ENCODE measurements around the gene C3orf22.
A peak's percentile ranks its signal among the peaks of the same experiment; 100 is the strongest.

Gene C3orf22

GRCh38 chr3:126556637-126557414, 1.9 kb downstream of the C3orf22 start:
- no peak for DNase-seq

- no peak for DNase-seq
Measured at GRCh38 chr3:126555795-126556636, 2.7 kb downstream of the C3orf22 start.

- no peak for DNase-seq
Measured at GRCh38 chr3:126554560-126555525, 3.9 kb downstream of the C3orf22 start.

DNA sequence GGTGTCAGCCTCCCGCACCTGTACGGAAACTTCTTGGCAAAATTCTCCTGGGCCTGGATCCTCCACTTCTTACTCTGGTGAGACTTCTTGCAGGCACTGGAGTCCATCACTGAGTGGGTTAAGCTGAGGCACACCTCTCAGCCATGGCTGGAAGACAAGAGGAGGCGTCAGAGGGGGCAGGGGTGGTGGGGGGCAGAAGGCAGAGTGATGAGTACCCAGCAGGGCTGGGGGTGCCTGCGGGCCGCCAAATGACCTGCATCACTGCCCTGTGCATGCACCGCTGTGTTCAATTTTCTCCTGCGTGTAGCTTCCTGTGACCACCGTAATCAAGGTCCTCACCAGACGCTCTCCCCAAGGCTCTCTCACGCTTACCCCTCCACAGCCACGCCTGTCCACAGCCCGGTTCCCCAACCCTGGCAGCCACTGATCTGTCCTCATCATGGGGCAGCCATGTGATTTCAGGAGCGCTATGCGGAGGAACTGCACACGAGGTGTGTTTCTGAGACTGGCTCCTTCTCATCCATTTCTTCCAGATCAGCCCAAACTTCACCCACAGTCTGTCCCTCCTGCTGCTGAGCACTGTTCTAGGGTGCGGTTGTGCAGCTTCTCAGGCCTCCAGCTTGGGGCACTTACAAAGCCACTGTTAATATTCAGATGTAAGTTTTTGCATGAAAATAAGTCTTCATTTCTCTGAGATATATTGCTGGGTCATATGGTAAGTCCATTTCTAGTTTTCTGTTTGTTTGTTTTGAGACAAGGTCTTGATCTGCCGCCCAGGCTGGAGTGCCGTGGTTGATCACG, 5.2 kb downstream of the C3orf22 start:
- no peak for DNase-seq

GRCh38 chr3:126552688-126553283, 5.9 kb downstream of the C3orf22 start:
- DNase-seq: no peak

- DNase-seq: no peak
Measured at GRCh38 chr3:126551839-126552687, 6.7 kb downstream of the C3orf22 start.

DNA sequence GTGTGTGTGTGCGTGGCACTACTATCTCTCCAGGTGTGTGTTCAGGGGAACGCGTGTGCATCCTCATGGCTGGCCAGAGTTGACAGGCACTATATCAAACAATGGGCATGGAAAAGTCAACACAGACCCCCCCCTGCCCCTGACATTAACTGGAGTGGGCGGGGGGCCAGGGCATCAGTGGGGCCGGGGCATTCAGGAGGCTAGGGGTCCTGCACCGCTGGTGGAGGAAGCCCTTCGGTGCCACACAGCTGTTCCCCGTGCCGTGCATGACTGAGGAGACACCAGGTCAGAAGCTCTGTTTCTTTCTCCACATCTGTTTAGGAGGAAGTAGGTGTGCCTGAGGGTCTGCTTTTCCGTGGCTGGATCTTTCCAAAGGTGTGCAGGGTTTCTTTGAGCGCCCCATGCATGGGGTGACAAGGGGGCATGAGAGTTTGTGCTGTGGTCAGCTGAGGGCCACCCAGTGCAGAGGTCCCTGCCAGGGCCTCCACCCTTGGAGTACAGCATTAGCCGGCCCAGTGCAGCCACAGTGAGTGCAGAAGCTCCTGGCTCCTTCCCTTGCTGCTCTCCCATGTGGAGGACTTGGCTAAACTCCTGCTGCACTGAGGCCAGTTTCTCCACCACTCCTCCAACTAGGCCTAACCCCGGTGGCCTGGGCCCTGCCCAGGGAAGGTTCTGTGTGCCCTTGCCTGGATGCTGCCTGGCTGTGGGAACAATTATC, 7.5 kb downstream of the C3orf22 start:
- DNase-seq: no peak

DNA sequence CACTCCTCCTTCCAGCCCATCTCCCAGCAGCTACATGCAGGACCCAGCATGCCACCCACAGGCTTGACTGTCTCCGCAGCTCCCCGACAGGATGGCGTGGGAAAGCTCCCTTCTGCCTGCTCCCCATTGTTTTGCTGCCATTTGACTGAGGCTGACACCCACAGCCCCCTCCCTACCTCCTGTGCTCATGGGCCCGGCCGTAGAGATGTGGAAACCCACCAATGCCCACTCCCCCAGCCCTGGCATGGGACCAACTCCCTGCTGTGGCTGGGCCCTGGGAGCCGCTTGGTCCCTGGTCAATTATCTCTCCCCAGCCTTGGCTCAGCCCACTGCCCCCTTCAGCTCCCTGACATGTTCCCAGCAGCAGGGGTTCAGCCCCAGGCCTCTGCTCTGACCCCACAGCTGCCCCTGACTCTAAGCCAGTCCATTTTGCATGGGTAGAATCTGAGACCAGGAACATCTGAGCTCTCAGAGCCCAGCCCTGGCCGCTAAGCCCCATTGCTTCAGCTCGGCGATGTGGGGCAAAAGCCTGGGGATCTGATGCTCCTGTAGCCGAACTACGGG, 8.2 kb downstream of the C3orf22 start:
- no peak for DNase-seq

DNA sequence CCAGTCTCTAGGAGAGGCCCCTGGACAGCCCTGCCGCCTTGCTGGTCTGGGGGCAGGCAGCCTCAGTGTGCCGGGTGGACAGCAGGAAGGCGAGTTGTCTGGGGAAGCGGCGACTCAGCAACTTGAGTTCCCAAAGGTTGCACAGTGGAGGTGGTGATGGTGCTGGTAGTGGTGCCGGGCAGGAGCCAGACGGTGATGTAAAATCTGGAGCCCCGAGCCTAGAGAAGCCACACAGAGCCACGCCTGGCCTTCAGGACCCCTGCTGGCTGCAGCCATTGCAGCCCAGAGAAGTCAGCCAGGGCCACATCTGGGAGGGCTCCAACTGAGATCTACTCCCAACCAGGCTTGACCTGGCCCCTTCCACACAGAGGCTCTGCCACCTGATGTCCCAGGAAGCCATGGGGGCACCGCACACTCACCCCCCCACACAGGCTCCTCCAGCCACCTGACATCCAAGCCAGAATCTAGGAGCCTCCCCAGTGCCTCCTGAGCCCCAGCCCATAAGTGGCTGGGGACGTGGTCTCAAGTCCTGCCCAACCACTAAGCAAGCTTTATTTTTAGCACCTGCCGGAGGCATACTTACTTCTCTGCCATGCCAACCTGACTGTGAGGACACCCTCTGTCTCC, 8.8 kb downstream of the C3orf22 start:
- no peak for DNase-seq

- DNase-seq: peak; percentile 5
Measured at GRCh38 chr3:126548556-126549466, 9.9 kb downstream of the C3orf22 start.

GRCh38 chr3:126547721-126548120, 11.0 kb downstream of the C3orf22 start:
- no peak for DNase-seq

DNA sequence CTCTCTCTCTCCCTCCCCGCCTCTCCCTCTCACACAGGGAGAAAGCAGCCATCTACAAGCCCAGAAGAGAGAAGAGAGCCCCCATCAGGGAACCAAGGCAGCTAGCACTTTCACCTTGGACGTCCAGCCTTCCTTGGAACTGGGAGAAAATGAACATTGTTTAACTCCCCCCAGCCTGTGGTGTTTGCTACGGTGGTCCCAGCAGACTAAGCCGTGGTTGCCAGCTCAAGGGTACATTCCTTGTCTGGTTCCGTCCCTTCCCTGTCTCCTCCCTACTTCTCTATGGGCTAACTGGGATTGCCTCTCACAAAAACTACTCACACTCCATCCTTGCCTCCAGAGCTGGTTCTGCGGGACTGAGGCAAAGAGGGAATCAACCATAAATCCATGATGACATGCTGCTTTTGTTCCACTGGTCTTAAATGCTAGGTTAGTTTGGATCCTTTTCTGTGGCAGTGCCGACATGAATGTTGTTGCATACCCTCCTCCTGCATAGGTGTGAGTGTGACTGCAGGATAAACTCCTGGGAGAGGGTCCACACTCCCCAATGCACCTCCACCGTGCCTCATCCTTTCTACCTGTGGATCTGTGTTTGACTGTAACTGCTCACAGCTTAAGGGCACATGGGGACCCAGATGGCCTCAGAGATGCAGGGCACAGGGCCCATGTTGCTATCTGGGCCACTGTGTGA, 12.0 kb downstream of the C3orf22 start:
- DNase-seq: no peak

GRCh38 chr3:126546013-126546412, 12.7 kb downstream of the C3orf22 start:
- DNase-seq: no peak

GRCh38 chr3:126545544-126545943, 13.2 kb downstream of the C3orf22 start:
- no peak for DNase-seq

GRCh38 chr3:126544596-126545281, 14.0 kb downstream of the C3orf22 start:
- no peak for DNase-seq

DNA sequence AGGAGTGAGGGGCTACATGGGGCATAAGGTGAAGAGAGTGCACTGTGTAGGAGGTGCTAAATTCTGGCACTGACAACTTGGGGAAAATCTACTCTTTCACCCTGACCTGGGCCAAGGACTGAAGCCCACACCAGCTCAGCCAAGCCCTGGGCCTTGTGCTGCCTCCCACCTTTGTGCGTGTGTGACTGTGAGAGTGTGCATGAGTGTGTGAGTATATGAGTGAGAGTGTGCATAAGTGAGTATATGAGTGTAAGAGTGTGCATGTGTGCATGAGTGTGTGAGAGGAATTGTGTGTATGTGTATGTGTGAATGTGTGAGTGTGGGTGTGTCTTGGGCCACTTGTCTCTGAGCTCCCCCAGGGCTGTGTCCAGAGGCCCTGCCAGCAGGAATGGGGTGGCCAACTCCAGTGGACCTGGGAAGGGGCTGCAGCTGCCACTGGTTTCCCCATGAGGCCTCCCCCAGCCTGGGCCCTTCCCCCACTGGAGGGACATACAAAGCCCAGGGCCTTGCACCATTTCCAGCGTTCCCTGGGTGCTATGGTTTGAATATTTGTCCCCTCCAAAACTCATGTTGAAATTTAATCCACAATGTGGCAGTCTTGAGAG, 15.2 kb downstream of the C3orf22 start:
- no peak for DNase-seq
